ENCODE measurements around the gene RGS9.

Gene RGS9

GRCh38 chr17:65123757-65124675, 13.2 kb upstream of the RGS9 start:
- peak overlapping the region; percentile 78 for H3K4me3 ChIP-seq (ENCODE audit: low read length)
- DNase-seq (ENCODE audit: low read depth) = no peak
- TF ChIP-seq, protein P1, sequence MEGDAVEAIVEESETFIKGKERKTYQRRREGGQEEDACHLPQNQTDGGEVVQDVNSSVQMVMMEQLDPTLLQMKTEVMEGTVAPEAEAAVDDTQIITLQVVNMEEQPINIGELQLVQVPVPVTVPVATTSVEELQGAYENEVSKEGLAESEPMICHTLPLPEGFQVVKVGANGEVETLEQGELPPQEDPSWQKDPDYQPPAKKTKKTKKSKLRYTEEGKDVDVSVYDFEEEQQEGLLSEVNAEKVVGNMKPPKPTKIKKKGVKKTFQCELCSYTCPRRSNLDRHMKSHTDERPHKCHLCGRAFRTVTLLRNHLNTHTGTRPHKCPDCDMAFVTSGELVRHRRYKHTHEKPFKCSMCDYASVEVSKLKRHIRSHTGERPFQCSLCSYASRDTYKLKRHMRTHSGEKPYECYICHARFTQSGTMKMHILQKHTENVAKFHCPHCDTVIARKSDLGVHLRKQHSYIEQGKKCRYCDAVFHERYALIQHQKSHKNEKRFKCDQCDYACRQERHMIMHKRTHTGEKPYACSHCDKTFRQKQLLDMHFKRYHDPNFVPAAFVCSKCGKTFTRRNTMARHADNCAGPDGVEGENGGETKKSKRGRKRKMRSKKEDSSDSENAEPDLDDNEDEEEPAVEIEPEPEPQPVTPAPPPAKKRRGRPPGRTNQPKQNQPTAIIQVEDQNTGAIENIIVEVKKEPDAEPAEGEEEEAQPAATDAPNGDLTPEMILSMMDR (conservative IDR thresholded peaks at IDR 0.05; ENCODE audit: low read depth, low read length) = no peak

DNA sequence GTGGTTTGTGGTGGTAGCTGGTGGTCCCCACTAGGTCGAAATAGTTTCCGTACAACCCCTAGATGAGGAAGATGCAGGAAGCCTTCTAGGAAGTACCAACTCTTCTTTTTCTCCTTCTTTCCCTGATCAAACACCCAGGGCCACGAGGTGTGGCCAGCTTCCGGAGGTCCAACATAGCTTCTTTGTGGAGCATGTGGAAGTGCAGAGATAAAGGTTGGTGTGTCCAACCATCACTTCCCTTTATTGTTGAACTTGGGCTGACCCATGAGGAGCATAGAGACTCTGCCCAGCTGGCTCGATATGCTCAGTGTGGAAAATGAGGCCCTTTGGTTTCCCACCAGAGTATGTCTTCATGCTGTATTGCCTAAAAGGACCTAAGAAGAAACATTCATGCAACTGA, 6.3 kb upstream of the RGS9 start:
- TF ChIP-seq, protein P1 (conservative IDR thresholded peaks at IDR 0.05; ENCODE audit: low read depth, low read length) = no peak

GRCh38 chr17:65131240-65131639, 5.9 kb upstream of the RGS9 start:
- no peak for DNase-seq (ENCODE audit: low read depth)
- TF ChIP-seq, protein P1 (conservative IDR thresholded peaks at IDR 0.05; ENCODE audit: low read depth, low read length) = no peak
- no peak overlapping the region for H3K4me3 ChIP-seq (ENCODE audit: low read length)

More for the DNA sequence above, 6.3 kb upstream of the RGS9 start:
- no peak for DNase-seq (ENCODE audit: low read depth)
- H3K4me3 ChIP-seq (ENCODE audit: low read length) = no peak overlapping the region

- H3K4me3 ChIP-seq (ENCODE audit: low read length) = no peak overlapping the region
- TF ChIP-seq, protein P1 (conservative IDR thresholded peaks at IDR 0.05; ENCODE audit: low read depth, low read length) = no peak
- no peak for DNase-seq (ENCODE audit: low read depth)
Measured at GRCh38 chr17:65131946-65132345, 5.2 kb upstream of the RGS9 start.

DNA sequence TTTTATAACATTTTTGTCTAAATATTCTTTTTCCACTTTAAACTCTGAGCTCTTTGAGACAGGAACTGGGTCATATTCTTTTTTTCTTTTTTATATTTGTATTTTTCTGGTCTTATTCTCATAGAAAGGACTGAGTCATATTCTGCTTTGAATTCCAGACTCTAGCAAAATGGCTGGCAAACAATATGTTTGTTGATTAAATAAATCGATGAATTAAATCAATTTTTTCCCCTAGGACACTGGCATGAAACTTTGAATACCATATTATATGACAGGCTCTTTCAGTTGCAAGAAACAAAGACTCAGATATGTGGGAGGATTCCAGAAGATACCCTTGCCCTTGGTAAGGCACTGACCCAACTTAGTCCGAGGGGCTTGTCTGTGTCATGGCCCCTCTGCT, 3.1 kb upstream of the RGS9 start:
- DNase-seq (ENCODE audit: low read depth) = no peak
- no peak overlapping the region for H3K4me3 ChIP-seq (ENCODE audit: low read length)
- TF ChIP-seq, protein P1 (conservative IDR thresholded peaks at IDR 0.05; ENCODE audit: low read depth, low read length) = no peak

GRCh38 chr17:65139101-65139764, 2.1 kb downstream of the RGS9 start:
- TF ChIP-seq, protein P1 (conservative IDR thresholded peaks at IDR 0.05; ENCODE audit: low read depth, low read length) = no peak
- DNase-seq (ENCODE audit: low read depth) = no peak
- no peak overlapping the region for H3K4me3 ChIP-seq (ENCODE audit: low read length)
